H1 (cell line): ENCODE results near the gene ADAMTS17. TPM values are rescaled to one million over a fixed set of nuclear protein-coding genes. Genes with fewer than 3 reads are reported as not detected.

ENCODE experiments used
- CBX8 ChIP-seq: fragments of 300-800, 300-1000 bp; sonication (generic); IDR thresholded peaks from 2 replicates; pipeline ENCODE4 v1.7.1; 2016; ENCODE audit warnings: low read depth, low read length, borderline replicate concordance
- CHD7 ChIP-seq: fragments of 300-600 bp; sonication (generic); IDR thresholded peaks from 2 replicates; pipeline ENCODE4 v1.7.1; 2012; ENCODE audit warnings: low read length, moderate library complexity, mild to moderate bottlenecking, inconsistent platforms; ENCODE audit not compliant: insufficient replicate concordance
- EP300 ChIP-seq, 2 experiments: IDR thresholded peaks; 1 replicate in 1 of 2; 2 replicates in 1 of 2; pipeline ENCODE4 v1.6.1; 2011 to 2012; ENCODE audit warnings: low read depth in 2 of 2, low read length in 2 of 2, mild to moderate bottlenecking in 2 of 2, borderline replicate concordance in 1 of 2, inconsistent platforms in 1 of 2, moderate library complexity in 1 of 2
- MAFK ChIP-seq: IDR thresholded peaks from 2 replicates; pipeline ENCODE4 v1.6.1; 2012; ENCODE audit warnings: low read depth, mild to moderate bottlenecking, improper control_type of control experiment, low read length
- NANOG ChIP-seq: IDR thresholded peaks from 2 replicates; pipeline ENCODE4 v1.6.1; 2011; ENCODE audit warnings: low read length, low read depth, mild to moderate bottlenecking, inconsistent platforms; ENCODE audit not compliant: insufficient read depth, poor library complexity, severe bottlenecking
- polyA plus RNA-seq, 7 experiments: library from polyadenylated mRNA; depleted of rRNA in 3 of 7; stranded (reverse) in 5 of 7; unstranded in 2 of 7; fragments of >200 nt in 5 of 7; fragments of 200-250 nt in 2 of 7; gene quantifications; 1 replicate in 5 of 7; 2 replicates in 1 of 7; 4 replicates in 1 of 7; pipeline versions ENCODE4 v1.2.1 to v1.2.3, GENCODE V29; 2011 to 2013; ENCODE audit warnings: missing spikeins in 2 of 7, mixed read lengths in 2 of 7
- total RNA-seq: library from RNA; stranded (reverse); fragmentation: NEBNext Ultra II Directional; extraction: Animal tissue kit (Norgen Biotek cat#: 25700); gene quantifications from 2 replicates; pipeline ENCODE4 v1.2.1, GENCODE V29; 2021

ADAMTS17 gene
- total and polyA plus RNA-seq, 2 of the 8 experiments (the other 6 are each of a cell fraction or from before 2014, with no cell fraction given): 0.51 to 1.7 TPM

GRCh38 chr15:100384108-100384410, 42.3 kb upstream of the ADAMTS17 start (continued):
- no peak for TF ChIP-seq CHD7
- no peak for TF ChIP-seq EP300 (IDR thresholded peaks at IDR 0.05; ENCODE audit: borderline replicate concordance in 1 of 2, low read depth in 2 of 2, low read length in 2 of 2)
- no peak for TF ChIP-seq NANOG
- TF ChIP-seq CBX8: no peak
- no peak for TF ChIP-seq MAFK
